GM19238 (cell line): ENCODE measurements around the gene PSMD11.
"Not testable (repeated sequence)": the region's sequence is repeated elsewhere in the genome, so short reads cannot be mapped to it uniquely, and the experiment has no call there.

Source experiments
- DNase-seq: peaks from one replicate; pipeline ENCODE4 v3.0.0; 2011; ENCODE audit warnings: low spot score; ENCODE audit not compliant: insufficient read length

The PSMD11 gene

GRCh38 chr17:32510466-32510865, 66.2 kb downstream of the PSMD11 start:
- no peak for DNase-seq

- DNase-seq = no peak
Measured at GRCh38 chr17:32512328-32512727, 68.0 kb downstream of the PSMD11 start.

GRCh38 chr17:32513579-32513978, 69.3 kb downstream of the PSMD11 start:
- DNase-seq = no peak

- DNase-seq = no peak
Measured at GRCh38 chr17:32514606-32515005, 70.3 kb downstream of the PSMD11 start.

- DNase-seq = no peak
Measured at GRCh38 chr17:32515677-32516383, 71.5 kb downstream of the PSMD11 start.

GRCh38 chr17:32516450-32516849, 72.1 kb downstream of the PSMD11 start:
- DNase-seq = no peak

- DNase-seq = no peak
Measured at GRCh38 chr17:32516940-32517701, 72.8 kb downstream of the PSMD11 start.

GRCh38 chr17:32517982-32518381, 73.7 kb downstream of the PSMD11 start:
- DNase-seq = no peak

GRCh38 chr17:32518646-32519227, 74.4 kb downstream of the PSMD11 start:
- DNase-seq = no peak

- DNase-seq = no peak
Measured at GRCh38 chr17:32519228-32520103, 75.2 kb downstream of the PSMD11 start.

- no peak for DNase-seq
Measured at GRCh38 chr17:32520104-32520701, 75.9 kb downstream of the PSMD11 start.

GRCh38 chr17:32520737-32521404, 76.6 kb downstream of the PSMD11 start:
- no peak for DNase-seq

- peak; percentile 62 for DNase-seq
Measured at GRCh38 chr17:32523017-32523680, 78.8 kb downstream of the PSMD11 start.

- DNase-seq = no peak
Measured at GRCh38 chr17:32523827-32524552, 79.7 kb downstream of the PSMD11 start.

GRCh38 chr17:32524553-32524880, 80.2 kb downstream of the PSMD11 start:
- DNase-seq = not testable (repeated sequence)

GRCh38 chr17:32525122-32525521, 80.8 kb downstream of the PSMD11 start:
- DNase-seq = no peak

GRCh38 chr17:32527146-32527545, 82.8 kb downstream of the PSMD11 start:
- DNase-seq = no peak

- DNase-seq = no peak
Measured at GRCh38 chr17:32528825-32529224, 84.5 kb downstream of the PSMD11 start.

GRCh38 chr17:32529604-32530003, 85.3 kb downstream of the PSMD11 start:
- no peak for DNase-seq
